Aorta (tissue), 5 donors: ENCODE measurements around the gene KCNT1. TPM values are rescaled to one million over a fixed set of nuclear protein-coding genes. Genes with fewer than 3 reads are reported as not detected.

Experiments
- ATAC-seq: fragments of 200-7000 bp; cut with Tn5 transposase; one replicate; pipeline ENCODE4 v1.9.1; 2022; ENCODE audit warnings: moderate library complexity; ENCODE audit not compliant: low FRiP score
- DNase-seq, 2 donors: peaks; one replicate each; pipeline ENCODE4 v3.0.0-alpha.2; 2020
- H3K27ac ChIP-seq, 2 donors: one replicate each; pipeline ENCODE4 v1.5.1; 2013; ENCODE audit warnings: low read length in 2 of 2, mild to moderate bottlenecking in 2 of 2, moderate library complexity in 2 of 2, control low read depth in 1 of 2, inconsistent platforms in 1 of 2, low read depth in 1 of 2
- H3K27me3 ChIP-seq, 2 donors: one replicate each; pipeline ENCODE4 v1.6.1; 2013; ENCODE audit warnings: control low read depth in 1 of 2, low read length in 1 of 2, mild to moderate bottlenecking in 1 of 2, moderate library complexity in 1 of 2; ENCODE audit not compliant: insufficient read depth in 2 of 2, control insufficient read depth in 1 of 2
- H3K36me3 ChIP-seq, 2 donors: one replicate each; pipeline ENCODE4 v1.6.1; 2013; ENCODE audit warnings: control low read depth in 1 of 2, low read length in 1 of 2, mild to moderate bottlenecking in 1 of 2; ENCODE audit not compliant: insufficient read depth in 2 of 2, control insufficient read depth in 1 of 2
- H3K4me1 ChIP-seq, 2 donors: one replicate each; pipeline ENCODE4 v1.6.1; 2013; ENCODE audit warnings: low read length in 2 of 2, control low read depth in 1 of 2, mild to moderate bottlenecking in 1 of 2, moderate library complexity in 1 of 2; ENCODE audit not compliant: insufficient read depth in 2 of 2, control insufficient read depth in 1 of 2
- H3K4me3 ChIP-seq, 2 donors: one replicate each; pipeline ENCODE4 v1.5.1; 2013; ENCODE audit warnings: low read length in 2 of 2, control low read depth in 1 of 2, mild to moderate bottlenecking in 1 of 2
- H3K9me3 ChIP-seq: one replicate; pipeline ENCODE4 v1.6.1; 2013; ENCODE audit warnings: mild to moderate bottlenecking, low read length; ENCODE audit not compliant: control insufficient read depth
- WGBS, 2 donors: extraction: QIAGEN DNeasy Blood & Tissue Kit; methylation state at CpG; one replicate each; pipeline ENCODE4 v1.1.7; 2013; 5-methylcytosine and 5-hydroxymethylcytosine counted together
- intact Hi-C, 2 donors: fragments of 100-400 bp; cut with DNase I; formaldehyde crosslinking; loops; one replicate each; pipeline versions ENCODE4 v1.14.2 to v1.15.0; 2022
- polyA plus RNA-seq, 2 donors: library from polyadenylated mRNA; stranded (reverse); fragments of 200-250 nt; gene quantifications; one replicate each; pipeline ENCODE4 v1.2.3, GENCODE V29; 2013
- total RNA-seq, 2 donors: library from RNA; stranded (reverse); fragmentation: NEBNext Ultra II Directional; extraction: Animal tissue kit (Norgen Biotek cat#: 25700); gene quantifications; one replicate each; pipeline ENCODE4 v1.2.1, GENCODE V29; 2021
- donor health status: healthy with polysubstance abuse.
- donor health status: Bipolar disorder and iron deficiency.
- donor health status: DM: no; HTN: no; CAD: no.
- donor health status: DM: no; HTN: no; CAD: no.
- donor health status: DM: yes; HTN: yes; CAD: no.

KCNT1 gene
- total and polyA plus RNA-seq, 4 donors, result 0.16 to 0.78 TPM; not detected in 2

DNA sequence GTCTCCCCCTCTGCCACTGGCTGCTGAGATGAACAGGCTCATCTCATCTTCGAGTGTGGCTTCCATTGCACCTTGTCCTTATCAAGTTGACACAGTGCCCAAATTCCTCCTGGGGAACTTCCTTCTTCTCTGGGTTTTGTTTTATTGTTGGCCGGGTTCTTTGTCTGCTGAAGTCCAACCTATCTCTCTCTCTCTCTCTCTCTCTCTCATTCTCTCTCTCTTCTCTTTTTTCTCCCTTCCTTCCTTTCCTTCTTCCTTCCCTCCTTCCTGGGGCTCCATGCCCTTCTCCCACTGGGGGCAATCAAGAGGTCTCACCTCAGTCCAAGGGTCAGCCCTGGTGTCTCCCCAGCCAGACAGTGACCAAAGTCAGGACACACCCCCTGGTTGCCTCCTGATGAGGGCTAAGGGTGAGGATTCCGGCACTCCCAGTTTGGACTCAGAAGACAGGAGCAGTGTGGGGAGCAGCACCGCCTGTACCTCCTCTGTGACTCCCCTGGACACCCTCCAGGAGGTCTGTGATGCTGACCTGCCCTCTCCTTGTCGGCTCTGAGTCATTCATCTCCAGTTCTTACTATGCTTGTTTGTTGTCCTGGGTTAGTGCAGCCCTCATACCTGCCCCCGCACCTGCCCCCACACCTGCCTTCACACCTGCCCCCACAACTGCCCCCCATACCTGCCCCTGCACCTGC, 30.7 kb downstream of the KCNT1 start:
- H3K27me3 ChIP-seq, result no peaks in the 10 kb centered on the region
- DNase-seq (no peak), ATAC-seq (no peak)
- H3K9me3 ChIP-seq, result peaks cover 6% of the 10 kb centered on the region
- no peak overlapping the region for H3K4me3 ChIP-seq
- intact Hi-C loops, result no loop called here
- no peaks in the 10 kb centered on the region for H3K36me3 ChIP-seq
- H3K4me1 ChIP-seq, result no peaks in the 10 kb centered on the region
- no peak overlapping the region for H3K27ac ChIP-seq
- whole genome bisulfite sequencing, 2 donors, result 74 to 79% methylated on average over 6 of the region's 6 CpGs

GRCh38 chr9:135734616-135735144, 32.7 kb downstream of the KCNT1 start:
- H3K27me3 ChIP-seq, result no peaks in the 10 kb centered on the region
- intact Hi-C loops, result no loop called here
- H3K4me3 ChIP-seq, result no peak overlapping the region
- WGBS, 2 donors, result 71 to 81% methylated on average over 26 to 27 of the region's 27 CpGs
- no peaks in the 10 kb centered on the region for H3K36me3 ChIP-seq
- peaks cover 6% of the 10 kb centered on the region for H3K9me3 ChIP-seq
- ATAC-seq, result no peak
- no peaks in the 10 kb centered on the region for H3K4me1 ChIP-seq
- no peak for DNase-seq
- H3K27ac ChIP-seq, result no peak overlapping the region

GRCh38 chr9:135736272-135736978, 34.4 kb downstream of the KCNT1 start:
- intact Hi-C loops, result no loop called here
- Histone ChIP-seq H3K9me3 (peaks cover 5% of the 10 kb centered on the region), H3K27ac (no peak overlapping the region), H3K4me3 (no peak overlapping the region), H3K36me3 (no peaks in the 10 kb centered on the region), H3K4me1 (no peaks in the 10 kb centered on the region), H3K27me3 (no peaks in the 10 kb centered on the region)
- DNase-seq, result no peak
- WGBS, 2 donors, result 2 to 3% methylated on average over 37 to 78 of the region's 78 CpGs
- ATAC-seq, result no peak

DNA sequence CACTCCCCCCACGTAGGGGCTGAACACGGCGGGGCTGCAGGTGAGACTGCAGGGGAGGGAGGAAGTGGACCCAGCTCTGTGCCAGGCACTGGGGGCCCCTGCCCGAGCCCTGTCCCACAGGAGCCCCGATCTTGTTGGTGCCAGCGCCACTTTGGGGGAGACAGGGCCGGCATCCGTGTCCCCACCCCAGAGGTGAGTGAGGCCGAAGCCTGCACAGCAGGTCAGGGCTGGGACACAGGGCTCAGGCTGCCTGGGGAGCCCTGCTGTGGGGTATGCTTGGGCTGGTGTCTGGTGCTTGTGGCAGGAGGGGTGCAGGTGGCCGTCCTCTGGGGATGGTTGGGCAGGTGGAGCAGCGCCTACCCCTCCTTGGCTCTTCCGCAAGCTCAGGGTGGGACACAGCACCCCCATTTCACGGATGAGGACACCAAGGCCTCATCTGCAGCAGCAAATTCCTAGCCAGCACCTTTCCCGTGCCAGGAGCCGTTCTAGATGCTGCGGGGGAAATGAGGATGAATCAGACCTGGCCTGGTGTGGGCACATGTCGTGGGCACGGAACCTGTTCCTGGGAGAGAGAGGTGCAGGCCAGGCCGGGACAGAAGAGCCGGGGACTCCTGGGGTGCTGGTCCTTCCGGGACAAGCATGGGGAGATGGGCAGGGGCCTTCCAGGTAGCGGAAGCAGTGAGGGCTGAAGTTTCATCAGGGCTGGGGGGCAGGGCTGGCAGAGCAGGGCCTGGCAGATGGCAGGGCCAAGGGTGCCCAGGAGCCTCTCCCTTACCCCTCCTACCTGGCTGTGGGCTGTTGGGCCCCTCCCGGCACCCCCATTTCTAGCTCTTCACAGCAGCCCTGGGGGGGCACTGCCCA, 35.2 kb downstream of the KCNT1 start:
- no peaks in the 10 kb centered on the region for H3K36me3 ChIP-seq
- no peak overlapping the region for H3K4me3 ChIP-seq
- no peak for DNase-seq
- ATAC-seq, result no peak
- 65 to 72% methylated on average over 20 to 23 of the region's 23 CpGs for WGBS, 2 donors
- no peak overlapping the region for H3K27ac ChIP-seq
- intact Hi-C loops, result no loop called here
- peaks cover 4% of the 10 kb centered on the region for H3K9me3 ChIP-seq
- no peaks in the 10 kb centered on the region for H3K4me1 ChIP-seq
- H3K27me3 ChIP-seq, result no peaks in the 10 kb centered on the region

DNA sequence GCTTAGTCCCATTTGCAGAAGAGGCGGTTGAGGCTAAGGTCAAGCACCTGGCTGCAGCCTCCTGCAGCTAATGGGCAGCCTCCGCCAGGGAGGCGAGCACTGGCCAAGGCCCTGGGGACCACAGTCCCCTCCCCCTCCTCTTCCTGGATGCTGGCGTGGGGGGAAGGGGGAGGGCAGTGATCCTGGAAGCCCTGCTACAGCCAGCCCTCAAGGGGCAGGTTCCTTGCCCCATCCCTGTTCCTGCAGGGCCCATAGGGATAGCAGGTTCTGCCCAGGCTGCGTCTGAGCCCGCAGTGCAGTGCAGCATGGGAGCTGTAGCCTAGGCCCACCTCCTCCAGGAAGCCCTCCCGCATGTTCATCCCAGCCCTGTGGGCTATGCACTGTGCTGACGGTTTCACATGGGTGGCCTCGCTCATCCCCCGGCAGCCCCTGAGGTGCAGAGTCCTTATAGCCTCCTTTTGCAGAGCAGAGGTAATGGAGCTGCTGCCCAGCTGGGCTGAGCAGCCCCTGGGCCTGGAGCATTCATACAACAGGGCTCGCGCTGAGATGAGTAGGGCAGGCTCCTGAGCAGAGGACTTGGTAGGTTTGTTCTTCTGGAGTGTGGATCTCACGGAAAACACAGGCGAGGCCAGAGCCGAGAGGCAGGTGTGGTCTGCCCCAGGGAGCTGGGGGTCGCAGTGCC, 36.0 kb downstream of the KCNT1 start:
- Histone ChIP-seq H3K36me3 (no peaks in the 10 kb centered on the region), H3K27ac (no peak overlapping the region), H3K9me3 (no peaks in the 10 kb centered on the region), H3K4me3 (no peak overlapping the region), H3K27me3 (no peaks in the 10 kb centered on the region), H3K4me1 (no peaks in the 10 kb centered on the region)
- intact Hi-C loops, result no loop called here
- 70 to 72% methylated on average over 15 to 16 of the region's 16 CpGs for WGBS, 2 donors
- ATAC-seq (no peak), DNase-seq (no peak)

GRCh38 chr9:135739271-135740220, 37.6 kb downstream of the KCNT1 start:
- DNase-seq (no peak), ATAC-seq (no peak)
- H3K27me3 ChIP-seq, result no peaks in the 10 kb centered on the region
- no peak overlapping the region for H3K27ac ChIP-seq
- intact Hi-C loops, result no loop called here
- H3K4me3 ChIP-seq, result no peak overlapping the region
- no peaks in the 10 kb centered on the region for H3K9me3 ChIP-seq
- no peaks in the 10 kb centered on the region for H3K4me1 ChIP-seq
- 80 to 81% methylated on average over 28 of the region's 28 CpGs for WGBS, 2 donors
- H3K36me3 ChIP-seq, result no peaks in the 10 kb centered on the region

DNA sequence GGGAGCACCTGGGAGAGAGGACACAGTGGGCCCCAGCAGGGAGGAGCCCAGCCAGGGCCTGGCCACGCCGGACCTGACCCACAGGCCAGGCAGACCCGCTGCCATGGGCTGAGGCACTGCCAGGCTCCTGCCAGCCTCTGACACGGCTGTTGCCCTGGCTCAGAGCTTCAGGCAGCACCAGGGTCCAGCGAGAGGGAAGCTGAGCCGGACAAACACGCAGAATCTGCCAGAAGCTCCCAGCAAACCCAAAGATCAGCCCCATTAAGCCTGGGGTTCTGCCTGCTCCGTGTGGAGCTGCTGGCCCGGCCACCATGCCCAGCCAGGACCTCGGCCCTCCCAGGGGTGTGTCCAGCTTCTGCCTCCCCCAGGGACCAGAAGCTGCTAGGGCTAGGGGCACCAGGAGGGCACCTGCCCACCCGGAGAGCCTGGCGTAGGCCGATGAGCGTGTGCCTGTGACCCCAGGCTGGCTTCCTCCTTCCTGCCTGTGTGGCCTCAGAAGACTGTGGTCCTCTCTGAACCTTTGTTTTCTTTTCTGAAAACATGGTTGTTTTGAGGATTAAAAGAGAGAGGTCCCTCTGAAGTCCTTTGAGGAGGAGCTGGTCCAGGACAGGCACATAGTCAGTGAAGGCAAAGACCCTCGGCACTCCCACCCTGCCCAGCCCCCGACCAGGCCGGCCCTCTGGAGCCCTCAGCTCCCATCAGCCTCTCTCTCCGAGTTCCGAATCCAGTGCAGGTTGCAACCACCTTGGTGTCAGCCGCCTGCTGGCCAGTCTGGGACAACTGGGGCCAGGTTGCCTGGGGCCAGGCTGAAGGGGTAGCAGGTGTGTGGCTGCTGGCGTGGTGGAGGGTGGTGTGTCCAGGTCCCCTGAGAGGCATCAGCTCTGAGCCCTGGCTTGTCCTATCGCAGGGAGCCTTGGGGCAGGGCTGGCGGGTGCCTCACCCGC, 39.6 kb downstream of the KCNT1 start:
- DNase-seq, result no peak
- WGBS, 2 donors, result 78 to 81% methylated on average over 24 of the region's 24 CpGs
- H3K4me1 ChIP-seq, result no peaks in the 10 kb centered on the region

More for the DNA sequence above, 39.6 kb downstream of the KCNT1 start:
- H3K27me3 ChIP-seq, result no peaks in the 10 kb centered on the region
- intact Hi-C loops, result no loop called here
- ATAC-seq, result no peak
- H3K36me3 ChIP-seq, result no peaks in the 10 kb centered on the region
- no peaks in the 10 kb centered on the region for H3K9me3 ChIP-seq
- H3K4me3 ChIP-seq, result no peak overlapping the region
- no peak overlapping the region for H3K27ac ChIP-seq
